Liver (tissue), 9 donors: Measurements from ENCODE around the gene TRIM59. TPM values are rescaled to one million over a fixed set of nuclear protein-coding genes. Genes with fewer than 3 reads are reported as not detected.

Source experiments
- DNase-seq: peaks from one replicate; pipeline ENCODE4 v3.0.0-alpha.2; 2017; ENCODE audit warnings: low spot score
- H3K27ac ChIP-seq, 2 donors: one replicate each; pipeline ENCODE4 v1.7.0; 2013; ENCODE audit warnings: inconsistent platforms in 2 of 2, low read length in 2 of 2, control low read depth in 1 of 2, low read depth in 1 of 2, mild to moderate bottlenecking in 1 of 2
- H3K27me3 ChIP-seq, 4 donors: one replicate each; pipeline versions ENCODE4 v1.6.1 to v1.7.0; 2013; ENCODE audit warnings: low read length in 3 of 4, inconsistent platforms in 1 of 4, mild to moderate bottlenecking in 1 of 4, moderate library complexity in 1 of 4; ENCODE audit not compliant: control insufficient read depth in 4 of 4, insufficient read depth in 4 of 4
- H3K36me3 ChIP-seq, 4 donors: one replicate each; pipeline versions ENCODE4 v1.6.1 to v1.7.0; 2013; ENCODE audit warnings: low read length in 3 of 4, mild to moderate bottlenecking in 3 of 4, low read depth in 1 of 4, moderate library complexity in 1 of 4; ENCODE audit not compliant: control insufficient read depth in 4 of 4, insufficient read depth in 3 of 4
- H3K4me1 ChIP-seq, 4 donors: one replicate each; pipeline versions ENCODE4 v1.6.1 to v1.7.0; 2013; ENCODE audit warnings: low read length in 3 of 4, mild to moderate bottlenecking in 3 of 4, moderate library complexity in 1 of 4; ENCODE audit not compliant: control insufficient read depth in 4 of 4, insufficient read depth in 4 of 4
- H3K4me3 ChIP-seq, 3 donors: one replicate each; pipeline versions ENCODE4 v1.6.1 to v1.7.0; 2013; ENCODE audit warnings: low read length in 3 of 3, control low read depth in 1 of 3, low read depth in 1 of 3, mild to moderate bottlenecking in 1 of 3
- H3K9ac ChIP-seq, 2 donors: one replicate each; pipeline ENCODE4 v1.7.0; 2013; ENCODE audit warnings: low read length in 2 of 2, mild to moderate bottlenecking in 2 of 2, moderate library complexity in 2 of 2, control low read depth in 1 of 2, low read depth in 1 of 2
- H3K9me3 ChIP-seq, 4 donors: one replicate each; pipeline versions ENCODE4 v1.6.1 to v1.7.0; 2013; ENCODE audit warnings: low read length in 3 of 4; ENCODE audit not compliant: control insufficient read depth in 4 of 4
- ATF3 ChIP-seq: IDR thresholded peaks from 2 replicates; pipeline ENCODE4 v1.6.1; 2016; ENCODE audit warnings: antibody characterized with exemption
- FOXA1 ChIP-seq: IDR thresholded peaks from 2 replicates; pipeline ENCODE4 v1.6.1; 2016; ENCODE audit warnings: antibody characterized with exemption
- FOXA2 ChIP-seq: IDR thresholded peaks from 2 replicates; pipeline ENCODE4 v1.6.1; 2016; ENCODE audit warnings: antibody characterized with exemption
- GABPA ChIP-seq, 2 donors: IDR thresholded peaks in 1 of 2; conservative IDR thresholded peaks in 1 of 2; 2 replicates each; pipeline ENCODE4 v1.6.1; 2016; ENCODE audit warnings: antibody characterized with exemption in 2 of 2, mild to moderate bottlenecking in 1 of 2, moderate library complexity in 1 of 2
- HNF4A ChIP-seq, 2 donors: conservative IDR thresholded peaks; 2 replicates each; pipeline ENCODE4 v1.6.1; 2016; ENCODE audit warnings: antibody characterized with exemption in 2 of 2, mild to moderate bottlenecking in 2 of 2
- JUND ChIP-seq, 2 donors: IDR thresholded peaks; 2 replicates each; pipeline ENCODE4 v1.6.1; 2016; ENCODE audit warnings: antibody characterized with exemption in 2 of 2
- MAX ChIP-seq: IDR thresholded peaks from 2 replicates; pipeline ENCODE4 v1.6.1; 2016; ENCODE audit warnings: antibody characterized with exemption
- NR2F2 ChIP-seq: IDR thresholded peaks from 2 replicates; pipeline ENCODE4 v1.6.1; 2016; ENCODE audit warnings: antibody characterized with exemption
- REST ChIP-seq: IDR thresholded peaks from 2 replicates; pipeline ENCODE4 v1.6.1; 2016; ENCODE audit warnings: antibody characterized with exemption, mild to moderate bottlenecking
- RXRA ChIP-seq, 2 donors: IDR thresholded peaks; 2 replicates each; pipeline ENCODE4 v1.6.1; 2017 to 2018; ENCODE audit warnings: antibody characterized with exemption in 2 of 2, mild to moderate bottlenecking in 1 of 2
- SP1 ChIP-seq: IDR thresholded peaks from 2 replicates; pipeline ENCODE4 v1.6.1; 2018; ENCODE audit warnings: antibody characterized with exemption, mild to moderate bottlenecking
- YY1 ChIP-seq: IDR thresholded peaks from 2 replicates; pipeline ENCODE4 v1.6.1; 2016; ENCODE audit warnings: antibody characterized with exemption, mild to moderate bottlenecking
- ZBTB33 ChIP-seq: IDR thresholded peaks from 2 replicates; pipeline ENCODE4 v1.6.1; 2016; ENCODE audit warnings: antibody characterized with exemption
- WGBS: extraction: QIAGEN DNeasy Blood & Tissue Kit; methylation state at CpG from one replicate; pipeline ENCODE4 v1.1.7; 2013; 5-methylcytosine and 5-hydroxymethylcytosine counted together
- polyA plus RNA-seq, 2 donors: library from polyadenylated mRNA; stranded (reverse) in 1 of 2; unstranded in 1 of 2; fragments of 200-250 nt in 1 of 2; fragments of >200 nt in 1 of 2; fragmentation: Nextera tagmentation in 1 of 2; extraction: Ambion mirVana in 1 of 2; gene quantifications; one replicate each; pipeline versions ENCODE4 v1.2.1 to v1.2.3, GENCODE V29; 2013 to 2015
- total RNA-seq, 2 donors: library from RNA; depleted of rRNA; stranded (reverse); fragments of >200 nt; gene quantifications; one replicate each; pipeline ENCODE4 v1.2.3, GENCODE V29; 2014
- TF ChIP-seq, protein P1 (sequence below): fragments of 150-350 bp; IDR thresholded peaks from 2 replicates; pipeline ENCODE4 v1.5.1; 2017; ENCODE audit warnings: improper control_type of control experiment, low read depth, low read length; ENCODE audit not compliant: missing input control
- donor health status: healthy.
- donor health status: healthy.
- donor health status: healthy.
- donor health status: healthy.
- donor health status: healthy.

Gene TRIM59
- total and polyA plus RNA-seq, 4 donors: 0.18 to 33.3 (median 0.87) TPM

DNA sequence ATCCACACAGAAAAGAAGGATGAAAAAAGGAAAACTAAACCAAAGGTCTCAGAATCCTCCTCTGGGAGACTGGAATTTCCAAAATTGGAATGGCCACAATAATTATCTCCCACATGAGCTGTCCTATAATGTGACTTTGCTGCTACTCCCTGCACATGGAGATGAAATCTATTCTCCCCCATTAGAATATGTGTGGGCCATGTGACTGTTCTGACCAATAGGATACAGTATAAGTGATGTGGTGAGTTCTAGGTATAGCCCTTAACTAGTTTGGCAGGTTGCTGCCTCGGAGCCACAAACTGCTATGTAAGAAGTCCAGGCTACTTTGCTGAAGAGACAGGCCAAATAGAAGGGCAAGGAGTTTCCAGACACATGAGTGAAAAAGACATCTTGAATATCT is 5.2 kb downstream of the TRIM59 start:
- DNase-seq: no peak
- 97% methylated on average over 1 of the region's 1 CpG for WGBS
- H3K9me3 ChIP-seq: no peaks in the 10 kb centered on the region
- peaks cover 0 to under 1% (median 0%) of the 10 kb centered on the region in 4 donors for H3K27me3 ChIP-seq
- no peaks in the 10 kb centered on the region for H3K36me3 ChIP-seq
- TF ChIP-seq YY1 (no peak), FOXA2 (no peak), GABPA (IDR thresholded peaks at IDR 0.05 in 1 of 2, conservative IDR thresholded peaks at IDR 0.05 in 1 of 2) (no peak), REST (no peak), HNF4A (conservative IDR thresholded peaks at IDR 0.05) (no peak), ATF3 (no peak), MAX (no peak), ZBTB33 (no peak), SP1 (no peak), NR2F2 (no peak), JUND (IDR thresholded peaks at IDR 0.05) (no peak), FOXA1 (no peak), RXRA (IDR thresholded peaks at IDR 0.05) (no peak)
- TF ChIP-seq, protein P1, sequence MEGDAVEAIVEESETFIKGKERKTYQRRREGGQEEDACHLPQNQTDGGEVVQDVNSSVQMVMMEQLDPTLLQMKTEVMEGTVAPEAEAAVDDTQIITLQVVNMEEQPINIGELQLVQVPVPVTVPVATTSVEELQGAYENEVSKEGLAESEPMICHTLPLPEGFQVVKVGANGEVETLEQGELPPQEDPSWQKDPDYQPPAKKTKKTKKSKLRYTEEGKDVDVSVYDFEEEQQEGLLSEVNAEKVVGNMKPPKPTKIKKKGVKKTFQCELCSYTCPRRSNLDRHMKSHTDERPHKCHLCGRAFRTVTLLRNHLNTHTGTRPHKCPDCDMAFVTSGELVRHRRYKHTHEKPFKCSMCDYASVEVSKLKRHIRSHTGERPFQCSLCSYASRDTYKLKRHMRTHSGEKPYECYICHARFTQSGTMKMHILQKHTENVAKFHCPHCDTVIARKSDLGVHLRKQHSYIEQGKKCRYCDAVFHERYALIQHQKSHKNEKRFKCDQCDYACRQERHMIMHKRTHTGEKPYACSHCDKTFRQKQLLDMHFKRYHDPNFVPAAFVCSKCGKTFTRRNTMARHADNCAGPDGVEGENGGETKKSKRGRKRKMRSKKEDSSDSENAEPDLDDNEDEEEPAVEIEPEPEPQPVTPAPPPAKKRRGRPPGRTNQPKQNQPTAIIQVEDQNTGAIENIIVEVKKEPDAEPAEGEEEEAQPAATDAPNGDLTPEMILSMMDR: no peak
- H3K9ac ChIP-seq: no peak overlapping the region
- H3K4me1 ChIP-seq: peaks cover 0 to 2% (median 2%) of the 10 kb centered on the region in 4 donors
- no peak overlapping the region for H3K27ac ChIP-seq
- no peak overlapping the region for H3K4me3 ChIP-seq

DNA sequence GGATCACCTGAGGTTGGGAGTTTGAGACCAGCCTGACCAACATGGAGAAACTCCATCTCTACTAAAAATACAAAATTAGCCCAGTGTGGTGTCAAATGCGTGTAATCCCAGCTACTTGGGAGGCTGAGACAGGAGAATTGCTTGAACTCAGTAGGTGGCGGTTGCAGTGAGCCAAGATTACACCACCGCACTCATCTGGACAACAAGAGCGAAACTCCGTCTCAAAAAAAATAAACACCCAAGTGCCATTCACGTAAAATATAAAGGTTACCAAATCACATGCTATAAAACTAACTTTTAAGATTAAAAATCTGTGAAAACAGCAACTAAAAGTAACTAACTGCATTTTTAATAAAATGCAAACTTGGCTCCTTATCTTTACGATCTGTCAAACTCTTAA is 8.9 kb downstream of the TRIM59 start:
- Histone ChIP-seq H3K27ac (no peak overlapping the region), H3K4me3 (no peak overlapping the region), H3K9ac (no peak overlapping the region), H3K9me3 (no peaks in the 10 kb centered on the region), H3K36me3 (no peaks in the 10 kb centered on the region), H3K4me1 (no peaks in the 10 kb centered on the region), H3K27me3 (no peaks in the 10 kb centered on the region)
- no peak for TF ChIP-seq YY1
- TF ChIP-seq RXRA (IDR thresholded peaks at IDR 0.05): no peak
- no peak for TF ChIP-seq GABPA (IDR thresholded peaks at IDR 0.05 in 1 of 2, conservative IDR thresholded peaks at IDR 0.05 in 1 of 2)
- DNase-seq: no peak
- 92% methylated on average over 7 of the region's 7 CpGs for WGBS
